ENCODE measurements around the gene BLOC1S5.

Gene BLOC1S5

DNA sequence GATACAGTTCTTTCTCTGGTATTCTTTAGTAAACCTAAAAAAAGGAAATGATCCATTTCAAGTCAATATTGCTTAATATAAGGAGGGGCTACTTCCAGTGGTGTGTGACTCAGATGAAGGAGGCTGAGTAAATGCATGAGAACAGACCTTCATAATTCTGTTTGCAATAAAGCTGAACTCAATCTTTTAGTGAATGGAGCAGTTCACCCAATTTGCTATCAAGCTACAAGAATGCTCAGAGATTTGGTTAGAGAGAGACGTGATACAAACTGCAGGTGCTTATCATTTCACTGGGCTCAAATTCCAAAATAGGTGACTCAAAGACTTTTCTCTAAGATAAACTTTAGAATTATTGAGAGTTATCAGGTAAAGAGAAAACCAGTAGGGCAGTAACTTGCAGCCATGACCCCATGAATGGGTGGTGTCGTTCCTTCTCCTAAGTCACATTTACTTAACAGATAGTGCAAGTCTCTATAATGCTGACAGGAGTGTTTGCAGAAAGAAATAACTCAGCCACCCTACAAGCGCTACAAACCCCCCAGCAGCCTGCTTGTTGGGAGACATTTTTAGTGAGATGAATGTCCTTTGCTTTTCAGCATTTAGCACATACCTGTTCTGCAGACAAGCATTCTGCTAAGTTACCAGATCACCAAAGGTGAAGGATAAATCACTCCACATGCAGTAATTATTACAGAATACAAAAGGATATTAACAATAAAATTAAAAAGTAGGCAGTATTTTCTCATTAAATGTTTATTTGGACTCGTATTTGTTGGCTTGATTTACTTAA lies 16.4 kb upstream of the BLOC1S5 start:
- no peak for DNase-seq (ENCODE audit: extremely low read depth, low read depth)
- TF ChIP-seq, protein P1, sequence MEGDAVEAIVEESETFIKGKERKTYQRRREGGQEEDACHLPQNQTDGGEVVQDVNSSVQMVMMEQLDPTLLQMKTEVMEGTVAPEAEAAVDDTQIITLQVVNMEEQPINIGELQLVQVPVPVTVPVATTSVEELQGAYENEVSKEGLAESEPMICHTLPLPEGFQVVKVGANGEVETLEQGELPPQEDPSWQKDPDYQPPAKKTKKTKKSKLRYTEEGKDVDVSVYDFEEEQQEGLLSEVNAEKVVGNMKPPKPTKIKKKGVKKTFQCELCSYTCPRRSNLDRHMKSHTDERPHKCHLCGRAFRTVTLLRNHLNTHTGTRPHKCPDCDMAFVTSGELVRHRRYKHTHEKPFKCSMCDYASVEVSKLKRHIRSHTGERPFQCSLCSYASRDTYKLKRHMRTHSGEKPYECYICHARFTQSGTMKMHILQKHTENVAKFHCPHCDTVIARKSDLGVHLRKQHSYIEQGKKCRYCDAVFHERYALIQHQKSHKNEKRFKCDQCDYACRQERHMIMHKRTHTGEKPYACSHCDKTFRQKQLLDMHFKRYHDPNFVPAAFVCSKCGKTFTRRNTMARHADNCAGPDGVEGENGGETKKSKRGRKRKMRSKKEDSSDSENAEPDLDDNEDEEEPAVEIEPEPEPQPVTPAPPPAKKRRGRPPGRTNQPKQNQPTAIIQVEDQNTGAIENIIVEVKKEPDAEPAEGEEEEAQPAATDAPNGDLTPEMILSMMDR (IDR thresholded peaks at IDR 0.05; ENCODE audit: low read depth, low read length): no peak

DNA sequence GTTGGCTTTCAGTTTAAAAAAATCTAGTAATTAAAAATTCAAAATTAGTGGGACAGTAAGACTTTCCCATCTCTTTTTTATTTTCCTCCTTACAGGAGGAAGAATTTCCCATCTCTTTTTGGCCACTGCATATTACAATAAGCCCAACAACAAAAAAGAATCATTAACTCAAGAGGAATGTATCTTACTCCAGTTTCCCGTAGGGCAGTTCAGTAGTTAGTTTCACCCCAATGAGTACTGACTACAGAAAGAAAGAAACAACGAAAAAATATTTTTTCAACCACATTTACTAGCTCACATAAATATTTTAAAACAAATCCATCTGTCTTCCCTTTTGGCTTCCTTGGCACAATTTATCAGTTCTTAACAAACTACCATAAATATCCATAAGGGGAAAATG lies 14.9 kb upstream of the BLOC1S5 start:
- DNase-seq (ENCODE audit: extremely low read depth, low read depth): no peak
- TF ChIP-seq, protein P1 (IDR thresholded peaks at IDR 0.05; ENCODE audit: low read depth, low read length): no peak

DNA sequence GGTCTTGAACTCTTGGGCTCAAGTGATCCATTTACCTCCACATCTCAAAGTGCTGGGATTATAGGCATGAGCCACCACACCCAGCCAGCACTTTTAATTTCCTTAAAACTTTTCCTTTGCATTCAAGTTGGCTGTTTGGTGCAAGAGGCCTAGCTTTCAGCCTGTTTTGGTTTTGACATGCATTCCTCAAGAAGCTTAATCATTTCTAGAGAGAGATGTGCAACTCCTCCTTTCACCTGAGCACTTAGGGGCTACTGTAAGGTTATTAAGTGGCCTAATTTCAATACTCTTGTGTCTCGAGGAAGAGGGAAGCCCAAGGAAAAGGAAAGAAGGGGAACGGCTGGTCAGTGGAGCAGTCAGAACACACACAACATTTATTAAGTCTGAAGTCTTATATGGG lies 13.8 kb upstream of the BLOC1S5 start:
- TF ChIP-seq, protein P1 (IDR thresholded peaks at IDR 0.05; ENCODE audit: low read depth, low read length): no peak
- DNase-seq (ENCODE audit: extremely low read depth, low read depth): no peak

DNA sequence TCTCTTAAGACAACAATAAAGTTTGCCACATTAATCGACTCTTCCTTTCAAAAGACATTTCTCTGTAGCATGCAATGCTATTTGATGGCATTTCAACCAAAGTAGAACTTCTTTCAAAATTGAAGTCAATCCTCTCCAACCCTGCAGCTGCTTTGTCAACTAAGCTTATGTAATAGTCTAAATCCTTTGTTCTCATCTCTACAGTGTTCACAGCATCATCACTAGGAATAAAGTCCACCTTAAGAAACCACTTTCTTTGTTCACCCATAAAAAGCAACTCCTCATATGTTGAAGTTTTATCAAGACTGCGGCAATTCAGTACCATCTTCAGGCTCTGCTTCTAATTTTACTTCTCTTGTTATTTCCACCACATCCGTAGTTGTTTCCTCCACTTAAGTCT lies 11.5 kb upstream of the BLOC1S5 start:
- DNase-seq (ENCODE audit: extremely low read depth, low read depth): no peak
- TF ChIP-seq, protein P1 (IDR thresholded peaks at IDR 0.05; ENCODE audit: low read depth, low read length): no peak

GRCh38 chr6:8075185-8075584 lies 11.0 kb upstream of the BLOC1S5 start:
- DNase-seq (ENCODE audit: extremely low read depth, low read depth): no peak
- TF ChIP-seq, protein P1 (IDR thresholded peaks at IDR 0.05; ENCODE audit: low read depth, low read length): no peak

DNA sequence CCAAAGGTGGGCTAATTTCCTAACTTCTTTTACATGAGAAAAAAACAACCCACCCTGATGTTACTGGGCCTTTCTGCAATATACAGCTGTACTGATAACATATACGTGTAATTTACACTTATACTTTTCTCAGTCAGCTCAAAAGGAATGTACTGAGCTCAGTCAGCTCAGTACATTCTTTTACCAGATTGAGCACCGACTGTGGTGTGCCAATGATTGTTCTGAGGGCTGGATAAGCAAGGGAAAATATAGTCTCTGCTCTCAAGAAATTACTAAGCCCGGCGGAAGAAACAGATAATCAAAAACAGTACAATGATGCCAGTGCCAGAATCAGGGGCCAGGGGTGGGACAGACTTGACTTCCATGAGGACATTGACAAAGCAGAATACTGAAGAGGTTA lies 10.0 kb upstream of the BLOC1S5 start:
- no peak for DNase-seq (ENCODE audit: extremely low read depth, low read depth)
- TF ChIP-seq, protein P1 (IDR thresholded peaks at IDR 0.05; ENCODE audit: low read depth, low read length): no peak

- no peak for DNase-seq (ENCODE audit: extremely low read depth, low read depth)
- TF ChIP-seq, protein P1 (IDR thresholded peaks at IDR 0.05; ENCODE audit: low read depth, low read length): no peak
Measured at GRCh38 chr6:8073758-8074157, 9.6 kb upstream of the BLOC1S5 start.

Data from AG09319 (cell line).